Stimulated activated CD4-positive, alpha-beta T cell treated with anti-CD3 and anti-CD28 coated beads, Interleukin-1b, Interleukin-23, amount 100 ng/mL, for 24 hours (primary cell): ENCODE data around the gene GAB1.

Source experiments
- DNase-seq, 4 experiments: peaks; one replicate each; pipeline ENCODE4 v3.0.0-alpha.2; 2020; ENCODE audit warnings: low read depth in 4 of 4, low spot score in 1 of 4

GAB1 gene

GRCh38 chr4:143383005-143383574 is 46.4 kb downstream of the GAB1 start:
- DNase-seq, result no peak

GRCh38 chr4:143384381-143384994 is 47.8 kb downstream of the GAB1 start:
- no peak for DNase-seq

- DNase-seq, result no peak
These were observed 50.1 kb downstream of the GAB1 start for GRCh38 chr4:143386812-143387211.

GRCh38 chr4:143389579-143390195 is 53.0 kb downstream of the GAB1 start:
- DNase-seq, result no peak

GRCh38 chr4:143390764-143391163 is 54.1 kb downstream of the GAB1 start:
- DNase-seq, result no peak

GRCh38 chr4:143391261-143391660 is 54.6 kb downstream of the GAB1 start:
- DNase-seq, result no peak

- DNase-seq, result no peak
These were observed 55.2 kb downstream of the GAB1 start for GRCh38 chr4:143391895-143392294.

- no peak for DNase-seq
These were observed 56.5 kb downstream of the GAB1 start for GRCh38 chr4:143393195-143393594.

GRCh38 chr4:143394739-143395453 is 58.2 kb downstream of the GAB1 start:
- DNase-seq, result no peak

GRCh38 chr4:143396695-143397094 is 60.0 kb downstream of the GAB1 start:
- no peak for DNase-seq

- DNase-seq, result no peak
These were observed 60.7 kb downstream of the GAB1 start for GRCh38 chr4:143397335-143397734.

GRCh38 chr4:143397887-143398286 is 61.2 kb downstream of the GAB1 start:
- DNase-seq, result no peak

- DNase-seq, result no peak
These were observed 62.7 kb downstream of the GAB1 start for GRCh38 chr4:143399113-143399949.

- DNase-seq, result no peak
These were observed 63.4 kb downstream of the GAB1 start for GRCh38 chr4:143400082-143400481.

GRCh38 chr4:143402776-143403552 is 66.3 kb downstream of the GAB1 start:
- DNase-seq, result no peak

GRCh38 chr4:143403553-143403820 is 66.8 kb downstream of the GAB1 start:
- DNase-seq, result no peak

- DNase-seq, result no peak
These were observed 67.9 kb downstream of the GAB1 start for GRCh38 chr4:143404555-143404954.

GRCh38 chr4:143405075-143405730 is 68.5 kb downstream of the GAB1 start:
- no peak for DNase-seq

GRCh38 chr4:143406523-143406922 is 69.8 kb downstream of the GAB1 start:
- DNase-seq, result peak in 1 of 4 experiments; percentile 3

- no peak for DNase-seq
These were observed 70.8 kb downstream of the GAB1 start for GRCh38 chr4:143407474-143407873.
